HepG2 (cell line): ENCODE data around the gene MYO3B. TPM values are rescaled to one million over a fixed set of nuclear protein-coding genes. Genes with fewer than 3 reads are reported as not detected.

Experiments used
- ATAC-seq: fragments of 200-7000 bp; cut with Tn5 transposase; 3 replicates; pipeline ENCODE4 v1.9.1; 2020; ENCODE audit warnings: mild to moderate bottlenecking, moderate library complexity
- BruUV-seq: library from RNA; stranded (reverse); fragments of 400-500 nt; replicated peaks from 2 replicates; lab custom pipeline; 2021; lab: Mats Ljungman, UMichigan
- CTCF ChIA-PET: fragments of 300-600 bp; formaldehyde crosslinking; extraction: SDS; loops from one replicate; lab custom pipeline; 2021; ENCODE audit warnings: low total read pairs, inconsistent platforms, low intra/inter-chr PET ratio; lab: Yijun Ruan, JAX
- POLR2A ChIA-PET: fragments of 350-600 bp; sonication (Branson Sonifier 250); formaldehyde crosslinking; loops from one replicate; lab custom pipeline; 2020; ENCODE audit warnings: antibody characterized with exemption, inconsistent platforms; lab: Yijun Ruan, JAX
- DNase-seq: peaks from one replicate; pipeline ENCODE4 v3.0.0-alpha.2; 2015; ENCODE audit warnings: low spot score
- FAIRE-seq: peaks from 3 replicates; lab custom pipeline; 2011; peaks lifted over from hg19 to GRCh38; lab: Jason Lieb, UNC
- H2AFZ ChIP-seq: one replicate; pipeline ENCODE4 v1.6.1; 2011; ENCODE audit warnings: low read length, inconsistent platforms
- H3K27ac ChIP-seq: fragments of 300-600 bp; 3 replicates; pipeline ENCODE4 v1.8.0; 2011; ENCODE audit warnings: mixed run types, mild to moderate bottlenecking, mixed read lengths, low read length, inconsistent platforms; ENCODE audit not compliant: insufficient read depth; ENCODE audit errors: extremely low read length
- H3K27me3 ChIP-seq, 2 experiments: fragments of 200-600 bp in 1 of 2; 2 replicates in 1 of 2; 3 replicates in 1 of 2; pipeline versions ENCODE4 v1.6.0 to v1.8.0; 2011; ENCODE audit warnings: low read length in 2 of 2, mild to moderate bottlenecking in 2 of 2, moderate library complexity in 2 of 2, inconsistent platforms in 1 of 2; ENCODE audit not compliant: insufficient read depth in 2 of 2, control insufficient read depth in 1 of 2
- H3K36me3 ChIP-seq, 2 experiments: fragments of 200-600 bp in 1 of 2; replicated peaks in 1 of 2; 2 replicates in 1 of 2; 3 replicates in 1 of 2; pipeline versions ENCODE4 v1.5.1 to v1.8.0; 2011; ENCODE audit warnings: low read length in 2 of 2, inconsistent platforms in 1 of 2; ENCODE audit not compliant: insufficient read depth in 2 of 2, control insufficient read depth in 1 of 2
- H3K4me1 ChIP-seq: 2 replicates; pipeline ENCODE4 v1.5.1; 2012; ENCODE audit warnings: low read length, inconsistent platforms; ENCODE audit not compliant: insufficient read depth
- H3K4me2 ChIP-seq: 2 replicates; pipeline ENCODE4 v1.6.0; 2011; ENCODE audit warnings: low read depth, low read length, inconsistent platforms
- H3K4me3 ChIP-seq, 3 experiments: fragments of 200-600 bp in 1 of 3; sonication (generic), shearing (Covaris generic) in 1 of 3; replicated peaks in 1 of 3; 2 replicates each; pipeline ENCODE4 v1.5.1; 2011 to 2016; ENCODE audit warnings: low read length in 3 of 3, inconsistent platforms in 2 of 3, low read depth in 2 of 3, mild to moderate bottlenecking in 2 of 3, control low read depth in 1 of 3, mixed read lengths in 1 of 3; ENCODE audit not compliant: insufficient read depth in 1 of 3
- H3K79me2 ChIP-seq: one replicate; pipeline ENCODE4 v1.6.1; 2011; ENCODE audit warnings: low read length, inconsistent platforms; ENCODE audit not compliant: insufficient read depth
- H3K9ac ChIP-seq: 2 replicates; pipeline ENCODE4 v1.6.0; 2011; ENCODE audit warnings: mild to moderate bottlenecking, low read depth, low read length, inconsistent platforms; ENCODE audit not compliant: insufficient read depth
- H3K9me3 ChIP-seq: 2 replicates; pipeline ENCODE4 v1.5.1; 2012; ENCODE audit warnings: mild to moderate bottlenecking, low read length
- H4K20me1 ChIP-seq: 2 replicates; pipeline ENCODE4 v1.6.0; 2011; ENCODE audit warnings: inconsistent platforms, mild to moderate bottlenecking, low read length, moderate library complexity; ENCODE audit not compliant: insufficient read depth
- TRIM24 ChIP-seq: sonication (generic); formaldehyde crosslinking; IDR thresholded peaks from 2 replicates; pipeline ENCODE4 v1.8.0; 2022; ENCODE audit warnings: mild to moderate bottlenecking, missing genetic modification reagents
- ZNF772 ChIP-seq: sonication (generic); formaldehyde crosslinking; IDR thresholded peaks from 2 replicates; pipeline ENCODE4 v1.5.0; 2020; ENCODE audit warnings: mild to moderate bottlenecking, missing genetic modification reagents
- in situ Hi-C: cut with HindIII; loops from 2 replicates; pipeline ENCODE4 v1.10.0; 2017; ENCODE audit warnings: low pct_unique_long_range_greater_than_20kb; ENCODE audit not compliant: extremely low pct_ligation_motif_present
- intact Hi-C: fragments of 100-400 bp; cut with micrococcal nuclease; formaldehyde crosslinking; loops from one replicate; pipeline ENCODE4 v1.10.0; 2022; ENCODE audit not compliant: unreplicated experiment
- polyA plus RNA-seq, 8 experiments: library from polyadenylated mRNA; depleted of rRNA in 3 of 8; stranded (reverse) in 7 of 8; unstranded in 1 of 8; fragments of >200 nt; fragmentation: Illumina TruSeq in 4 of 8; extraction: Trizol in 4 of 8; gene quantifications; 2 replicates each; pipeline versions ENCODE4 v1.2.1 to v1.2.3, GENCODE V29; 2011 to 2016; ENCODE audit warnings: low read depth in 4 of 8, missing spikeins in 1 of 8, mixed read lengths in 1 of 8; ENCODE audit not compliant: insufficient read depth in 1 of 8
- total RNA-seq, 5 experiments: library from RNA; depleted of rRNA; stranded (reverse); fragments of >200 nt; fragmentation: Illumina TruSeq; extraction: Trizol; gene quantifications; 2 replicates each; pipeline ENCODE4 v1.2.3, GENCODE V29; 2016; ENCODE audit warnings: low read depth in 1 of 5
- TF ChIP-seq, protein P1 (sequence below): sonication (generic); formaldehyde crosslinking; IDR thresholded peaks from 2 replicates; pipeline ENCODE4 v1.8.0; 2022; ENCODE audit warnings: missing genetic modification reagents, mild to moderate bottlenecking, inconsistent platforms, borderline replicate concordance
- TF ChIP-seq, protein P2 (sequence below): sonication (generic); formaldehyde crosslinking; IDR thresholded peaks from 2 replicates; pipeline ENCODE4 v1.4.0; 2020; ENCODE audit warnings: low read depth, mild to moderate bottlenecking, missing genetic modification reagents

The MYO3B gene
- total and polyA plus RNA-seq, 2 of the 13 experiments (the other 11 are each of a cell fraction or from before 2014, with no cell fraction given), result 0.01 TPM; not detected in 1

DNA sequence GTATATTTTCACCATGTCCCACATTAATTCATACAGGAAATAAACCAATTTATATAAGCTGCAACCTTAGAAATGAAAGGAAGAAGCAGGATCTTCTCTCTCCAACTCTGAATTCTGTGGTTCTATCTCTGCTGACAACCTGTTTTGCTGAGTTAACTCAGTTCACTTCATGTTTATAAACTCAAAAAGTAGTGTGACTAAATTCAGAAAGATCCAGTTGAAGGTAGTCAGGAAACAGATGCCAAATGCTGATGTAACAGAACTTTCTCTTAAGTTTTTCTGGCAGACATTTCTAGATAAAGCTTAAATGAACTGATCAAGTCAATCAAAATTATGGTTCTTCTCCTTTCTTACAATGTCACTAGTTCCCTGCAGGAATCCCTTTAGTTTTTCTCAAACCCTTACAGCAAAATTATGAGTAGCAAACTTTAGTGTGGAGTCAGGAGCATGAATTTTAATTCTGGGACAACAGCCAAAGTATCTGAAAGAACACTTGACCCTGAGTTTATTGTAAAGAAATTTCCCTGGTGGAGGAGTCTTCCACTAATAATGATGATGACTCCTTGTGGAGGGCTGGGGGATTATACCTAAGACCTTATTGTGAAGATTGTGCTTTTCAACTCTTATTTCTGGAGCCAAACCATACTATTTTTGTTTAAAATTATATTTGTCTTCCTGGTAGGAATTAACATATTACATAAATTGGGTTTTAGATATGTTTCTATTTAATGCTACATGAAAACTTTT is 216.9 kb downstream of the MYO3B start:
- intact Hi-C loops, result no loop called here
- Histone ChIP-seq H3K36me3 (no peaks in the 10 kb centered on the region), H3K9me3 (no peaks in the 10 kb centered on the region), H2AFZ (no peak overlapping the region), H3K4me1 (peaks cover 16% of the 10 kb centered on the region), H4K20me1 (no peaks in the 10 kb centered on the region), H3K27ac (no peak overlapping the region), H3K79me2 (no peaks in the 10 kb centered on the region), H3K4me2 (no peak overlapping the region), H3K9ac (no peak overlapping the region), H3K4me3 (no peak overlapping the region), H3K27me3 (peaks cover 0 to 9% of the 10 kb centered on the region in 2 experiments; a peak in 1 of 5 replicates)
- ChIA-PET POLR2A (no interaction called here), CTCF (interaction anchor here (1.0 kb wide), 1 partner anchor 419 kb away, joined by 3 read pairs; no protein-coding TSS in a partner anchor)
- no peak for ATAC-seq
- TF ChIP-seq ZNF772 (CRISPR knock-in tag) (no peak), TRIM24 (CRISPR knock-in tag) (no peak)
- TF ChIP-seq, protein P1, sequence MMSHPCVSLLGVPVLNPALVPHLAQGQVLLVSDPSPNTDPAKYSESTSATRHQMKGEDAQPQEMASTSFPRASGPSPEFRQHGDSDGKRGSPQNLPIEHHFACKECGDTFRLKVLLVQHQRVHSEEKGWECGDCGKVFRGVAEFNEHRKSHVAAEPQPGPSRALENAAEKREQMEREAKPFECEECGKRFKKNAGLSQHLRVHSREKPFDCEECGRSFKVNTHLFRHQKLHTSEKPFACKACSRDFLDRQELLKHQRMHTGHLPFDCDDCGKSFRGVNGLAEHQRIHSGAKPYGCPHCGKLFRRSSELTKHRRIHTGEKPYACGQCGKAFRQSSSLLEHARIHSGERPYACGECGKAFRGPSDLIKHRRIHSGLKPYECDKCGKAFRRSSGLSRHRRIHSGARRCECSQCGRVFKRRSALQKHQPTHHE (CRISPR knock-in tag), result no peak
- TF ChIP-seq, protein P2, sequence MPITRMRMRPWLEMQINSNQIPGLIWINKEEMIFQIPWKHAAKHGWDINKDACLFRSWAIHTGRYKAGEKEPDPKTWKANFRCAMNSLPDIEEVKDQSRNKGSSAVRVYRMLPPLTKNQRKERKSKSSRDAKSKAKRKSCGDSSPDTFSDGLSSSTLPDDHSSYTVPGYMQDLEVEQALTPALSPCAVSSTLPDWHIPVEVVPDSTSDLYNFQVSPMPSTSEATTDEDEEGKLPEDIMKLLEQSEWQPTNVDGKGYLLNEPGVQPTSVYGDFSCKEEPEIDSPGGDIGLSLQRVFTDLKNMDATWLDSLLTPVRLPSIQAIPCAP (CRISPR knock-in tag), result no peak
- in situ Hi-C loops, result no loop called here
- no peak for FAIRE-seq
- BruUV-seq, result no TSS peak
- DNase-seq, result no peak
